HG03342 (cell line): ENCODE data around the gene COG2.
A peak's percentile ranks its signal among the peaks of the same experiment; 100 is the strongest.
"Not testable (repeated sequence)": the region's sequence is repeated elsewhere in the genome, so short reads cannot be mapped to it uniquely, and the experiment has no call there.

Experiments used
- ATAC-seq: cut with Tn5 transposase; IDR thresholded peaks from one replicate; pipeline ENCODE4 v1.9.1; 2021; ENCODE audit warnings: mild to moderate bottlenecking, moderate library complexity; ENCODE audit not compliant: unreplicated experiment

The COG2 gene

GRCh38 chr1:230624097-230624713, 18.1 kb upstream of the COG2 start:
- ATAC-seq, result no peak

- ATAC-seq, result no peak
Observed at GRCh38 chr1:230626232-230626631, 16.0 kb upstream of the COG2 start.

- ATAC-seq, result no peak
Observed at GRCh38 chr1:230627767-230628166, 14.5 kb upstream of the COG2 start.

- no peak for ATAC-seq
Observed at GRCh38 chr1:230629511-230629910, 12.8 kb upstream of the COG2 start.

GRCh38 chr1:230631477-230631876, 10.8 kb upstream of the COG2 start:
- ATAC-seq, result no peak

GRCh38 chr1:230632273-230632873, 9.9 kb upstream of the COG2 start:
- no peak for ATAC-seq

GRCh38 chr1:230633469-230633868, 8.8 kb upstream of the COG2 start:
- no peak for ATAC-seq

GRCh38 chr1:230634384-230634783, 7.9 kb upstream of the COG2 start:
- no peak for ATAC-seq

GRCh38 chr1:230636575-230637148, 5.6 kb upstream of the COG2 start:
- ATAC-seq, result no peak

- no peak for ATAC-seq
Observed at GRCh38 chr1:230639714-230640209, 2.5 kb upstream of the COG2 start.

- ATAC-seq, result no peak
Observed at GRCh38 chr1:230641346-230641745, 935 bp upstream of the COG2 start.

GRCh38 chr1:230641900-230642262, 400 bp upstream of the COG2 start:
- peak; percentile 12 for ATAC-seq

GRCh38 chr1:230643908-230644307, 1.6 kb downstream of the COG2 start:
- ATAC-seq, result no peak

GRCh38 chr1:230646710-230647302, 4.5 kb downstream of the COG2 start:
- ATAC-seq, result no peak

GRCh38 chr1:230647321-230647720, 5.0 kb downstream of the COG2 start:
- ATAC-seq, result no peak

- no peak for ATAC-seq
Observed at GRCh38 chr1:230648114-230648513, 5.8 kb downstream of the COG2 start.

- ATAC-seq, result no peak
Observed at GRCh38 chr1:230650300-230650699, 8.0 kb downstream of the COG2 start.

- no peak for ATAC-seq
Observed at GRCh38 chr1:230651235-230651634, 9.0 kb downstream of the COG2 start.

- ATAC-seq, result not testable (repeated sequence)
Observed at GRCh38 chr1:230656719-230657118, 14.4 kb downstream of the COG2 start.

GRCh38 chr1:230658103-230658502, 15.8 kb downstream of the COG2 start:
- not testable (repeated sequence) for ATAC-seq

GRCh38 chr1:230658691-230659090, 16.4 kb downstream of the COG2 start:
- ATAC-seq, result no peak

- ATAC-seq, result no peak
Observed at GRCh38 chr1:230661976-230662375, 19.7 kb downstream of the COG2 start.
